GM19328 (cell line): Measurements from ENCODE around the gene DENND2A.
"Not testable (repeated sequence)": the region's sequence is repeated elsewhere in the genome, so short reads cannot be mapped to it uniquely, and the experiment has no call there.

Experiments
- ATAC-seq: cut with Tn5 transposase; IDR thresholded peaks from one replicate; pipeline ENCODE4 v1.9.1; 2021; ENCODE audit warnings: mild to moderate bottlenecking, moderate library complexity; ENCODE audit not compliant: unreplicated experiment

Gene DENND2A

GRCh38 chr7:140640727-140641523 lies at the start of gene DENND2A:
Gene DENND2A (minus strand): TSS chr7:140640813. CDS start chr7:140602397, 38,416 bp downstream.
- no peak for ATAC-seq

GRCh38 chr7:140689199-140690152 lies 48.9 kb upstream of the DENND2A start:
- no peak for ATAC-seq

GRCh38 chr7:140688341-140688740 lies 47.7 kb upstream of the DENND2A start:
- ATAC-seq: no peak

DNA sequence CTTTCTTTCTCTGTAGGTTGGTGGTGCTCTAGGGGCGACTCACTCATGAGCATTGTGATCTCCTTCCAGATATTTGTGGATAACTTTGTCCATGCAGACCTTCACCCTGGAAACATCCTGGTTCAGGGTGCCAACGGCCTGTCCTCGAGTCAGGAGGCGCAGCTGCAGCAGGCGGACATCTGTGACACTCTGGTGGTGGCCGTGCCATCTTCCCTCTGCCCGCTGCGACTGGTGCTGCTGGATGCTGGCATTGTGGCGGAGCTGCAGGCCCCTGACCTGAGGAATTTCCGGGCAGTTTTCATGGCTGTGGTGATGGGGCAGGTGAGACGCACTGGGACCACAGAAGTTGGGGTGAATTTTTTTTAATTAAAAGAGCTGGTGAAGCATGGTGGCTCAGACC lies 46.3 kb upstream of the DENND2A start:
- no peak for ATAC-seq

GRCh38 chr7:140685407-140686087 lies 44.9 kb upstream of the DENND2A start:
- ATAC-seq: no peak

GRCh38 chr7:140684066-140684950 lies 43.7 kb upstream of the DENND2A start:
- no peak for ATAC-seq

GRCh38 chr7:140683657-140684056 lies 43.0 kb upstream of the DENND2A start:
- no peak for ATAC-seq

- no peak for ATAC-seq
Observed at GRCh38 chr7:140681766-140682165, 41.2 kb upstream of the DENND2A start.

DNA sequence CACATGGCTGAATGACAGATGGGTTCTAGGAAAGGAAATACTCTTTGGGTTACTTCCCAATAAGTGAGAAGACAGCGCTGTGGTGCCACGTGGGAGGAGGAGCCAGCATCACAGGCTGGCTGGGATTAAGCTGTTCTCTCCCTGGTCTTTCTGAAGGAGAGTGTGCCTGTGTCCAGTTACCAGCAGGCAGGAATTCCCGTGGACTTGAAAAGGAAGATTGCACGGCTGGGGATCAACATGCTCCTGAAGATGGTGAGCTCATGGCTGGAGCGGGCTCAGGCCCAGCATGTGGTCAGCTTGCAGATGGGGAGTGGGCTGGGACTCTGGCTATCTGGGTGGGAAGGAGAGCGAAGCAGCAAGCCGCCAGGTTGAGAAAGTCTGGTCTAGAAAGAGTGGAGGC lies 40.3 kb upstream of the DENND2A start:
- no peak for ATAC-seq

GRCh38 chr7:140679186-140679585 lies 38.6 kb upstream of the DENND2A start:
- ATAC-seq: no peak

GRCh38 chr7:140678816-140679130 lies 38.2 kb upstream of the DENND2A start:
- ATAC-seq: no peak

DNA sequence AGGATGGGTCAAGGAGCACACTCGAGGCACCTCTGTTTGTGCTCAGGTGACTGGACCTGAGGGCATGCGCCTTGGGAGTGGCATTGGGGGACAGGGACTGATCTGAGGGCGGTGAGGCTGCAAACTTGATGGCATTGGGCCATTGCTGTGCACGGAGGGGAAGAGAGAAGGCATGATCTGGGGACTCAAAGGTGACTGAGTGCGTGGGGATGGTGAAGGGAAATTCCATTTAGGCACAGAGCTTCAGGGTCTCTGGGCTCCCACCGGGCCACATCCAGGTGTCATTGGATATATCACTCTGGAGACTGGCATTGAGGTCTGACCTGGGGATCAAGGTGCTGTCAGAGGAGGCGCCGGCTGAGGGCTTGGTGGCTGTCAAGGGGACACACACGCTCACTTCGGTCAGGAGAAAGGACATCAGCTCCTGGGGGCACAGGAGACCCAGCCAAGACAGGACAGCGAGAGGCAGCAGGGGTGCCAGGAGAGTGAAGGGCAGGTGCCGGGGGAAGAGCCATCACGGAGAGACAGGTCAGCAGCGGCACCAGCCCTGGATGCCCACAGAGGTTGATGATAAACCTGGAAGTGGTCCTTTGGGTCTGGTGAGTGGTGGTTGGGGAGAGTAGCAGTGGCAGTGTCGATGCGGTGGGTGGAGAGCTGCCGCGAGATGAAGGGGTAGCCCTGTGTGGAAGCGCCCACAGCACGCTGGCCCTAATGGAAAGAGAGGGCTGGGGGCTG lies 37.6 kb upstream of the DENND2A start:
- no peak for ATAC-seq

DNA sequence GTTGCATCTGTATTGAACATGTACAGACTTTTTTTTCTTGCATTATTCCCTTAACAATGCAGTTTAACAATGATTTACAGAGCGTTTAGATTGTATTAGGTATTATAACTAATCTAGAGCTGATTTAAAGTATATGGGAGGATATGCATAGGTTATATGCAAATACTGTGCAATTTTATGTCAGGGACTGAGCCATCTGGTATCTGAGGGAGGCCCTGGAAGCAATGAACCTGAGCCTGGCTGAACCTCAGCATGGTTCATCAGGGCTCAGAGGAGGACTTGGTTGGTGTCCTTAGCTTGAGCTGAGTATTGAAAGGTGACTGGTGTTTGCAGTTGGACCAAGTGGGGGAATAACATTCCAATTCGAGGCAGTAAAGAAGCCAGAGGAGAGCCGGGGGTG lies 36.9 kb upstream of the DENND2A start:
- ATAC-seq: no peak

DNA sequence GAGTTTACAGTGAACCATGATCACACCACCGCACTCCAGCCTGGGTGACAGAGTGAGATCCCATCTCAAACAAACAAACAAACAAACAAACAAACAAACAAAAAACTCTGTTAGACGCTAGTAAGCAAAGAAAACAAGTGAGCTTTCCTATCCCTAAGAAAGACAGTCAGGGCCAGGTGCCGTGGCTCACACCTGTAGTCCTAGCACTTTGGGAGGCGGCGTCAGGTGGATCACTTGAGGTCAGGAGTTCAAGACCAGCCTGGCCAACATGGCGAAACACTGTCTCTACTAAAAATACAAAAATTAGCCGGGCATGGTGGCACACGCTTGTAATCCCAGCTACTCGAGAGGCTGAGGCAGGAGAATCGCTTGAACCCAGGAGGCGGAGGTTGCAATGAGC lies 36.3 kb upstream of the DENND2A start:
- ATAC-seq: not testable (repeated sequence)

GRCh38 chr7:140676306-140676705 lies 35.7 kb upstream of the DENND2A start:
- ATAC-seq: peak; percentile 46

GRCh38 chr7:140675726-140676125 lies 35.1 kb upstream of the DENND2A start:
- no peak for ATAC-seq

DNA sequence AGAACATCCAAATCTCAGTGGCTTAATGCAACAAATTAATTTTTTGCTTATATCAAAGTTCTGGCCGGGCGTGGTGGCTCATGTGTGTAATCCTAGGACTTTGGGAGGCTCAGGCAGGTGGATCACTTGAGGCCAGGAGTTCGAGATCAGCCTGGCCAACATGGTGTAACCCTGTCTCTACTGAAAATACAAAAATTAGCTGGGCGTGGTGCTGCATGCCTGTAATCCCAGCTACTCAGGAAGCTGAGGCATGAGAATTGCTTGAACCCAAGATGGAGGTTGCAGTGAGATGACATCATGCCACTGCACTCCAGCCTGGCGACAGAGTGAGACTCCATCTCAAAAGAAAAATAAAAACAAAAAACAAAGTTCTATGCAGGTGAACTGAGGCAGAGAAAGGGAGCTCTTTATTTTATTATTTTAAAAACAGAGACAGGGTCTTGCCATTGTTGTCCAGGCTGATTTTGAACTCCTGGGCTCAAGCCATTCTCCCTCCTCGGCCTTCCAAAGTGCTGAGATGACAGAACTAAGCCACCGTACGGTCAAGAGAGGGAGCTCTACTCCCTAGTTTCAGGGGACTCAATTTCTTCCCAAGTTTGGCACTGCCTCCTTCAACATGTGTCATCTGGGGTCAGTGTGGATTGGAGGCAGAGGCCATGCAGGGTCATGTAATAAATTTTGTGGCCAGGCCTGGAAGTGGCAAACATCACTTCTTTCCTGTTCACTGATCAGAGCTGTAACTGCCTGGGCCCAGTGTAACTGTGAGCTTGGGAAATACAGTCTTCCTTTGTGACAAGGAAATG lies 34.5 kb upstream of the DENND2A start:
- no peak for ATAC-seq

DNA sequence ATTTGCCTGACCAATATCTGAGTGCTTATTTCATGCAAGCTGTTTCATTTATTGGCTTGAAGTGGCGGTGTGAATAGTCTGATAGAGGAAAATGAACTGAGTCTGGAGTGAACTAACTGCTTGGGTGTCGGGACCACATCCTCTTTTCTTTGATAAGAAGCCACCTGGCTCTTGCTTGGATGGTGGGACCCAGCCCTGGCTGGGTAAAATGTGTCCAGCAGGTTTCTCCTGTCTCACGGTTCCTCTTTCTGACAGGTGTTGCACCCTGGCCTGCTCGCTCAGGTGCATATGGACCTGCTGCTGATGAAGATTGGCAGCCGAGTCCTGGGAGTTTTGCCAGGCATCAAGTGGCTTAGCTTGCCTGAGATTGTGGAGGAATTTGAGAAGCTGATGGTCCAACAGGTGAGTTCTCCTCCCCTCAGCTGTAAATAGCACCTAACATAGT lies 33.8 kb upstream of the DENND2A start:
- ATAC-seq: no peak

DNA sequence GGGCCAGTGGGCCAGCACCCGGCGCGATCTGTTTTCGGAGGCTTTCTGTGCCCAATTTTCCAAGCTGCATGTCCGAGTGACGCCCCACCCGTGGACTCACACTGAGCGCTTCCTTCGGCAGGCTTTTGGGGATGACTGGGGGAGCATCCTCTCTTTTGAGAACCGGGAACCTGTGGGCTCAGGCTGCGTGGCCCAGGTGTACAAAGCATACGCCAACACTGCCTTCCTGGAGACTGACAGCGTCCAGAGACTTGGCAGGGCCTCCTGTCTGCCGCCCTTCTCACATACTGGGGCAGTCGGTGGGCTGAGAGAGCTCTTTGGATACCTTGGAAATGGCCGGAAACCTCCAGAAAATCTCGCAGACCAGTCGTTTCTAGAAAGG lies 33.2 kb upstream of the DENND2A start:
- no peak for ATAC-seq
